ENCODE measurements around the gene VIL1. TPM values are rescaled to one million over a fixed set of nuclear protein-coding genes. Genes with fewer than 3 reads are reported as not detected.

Gene VIL1
- polyA plus RNA-seq, 3 donors = not detected

DNA sequence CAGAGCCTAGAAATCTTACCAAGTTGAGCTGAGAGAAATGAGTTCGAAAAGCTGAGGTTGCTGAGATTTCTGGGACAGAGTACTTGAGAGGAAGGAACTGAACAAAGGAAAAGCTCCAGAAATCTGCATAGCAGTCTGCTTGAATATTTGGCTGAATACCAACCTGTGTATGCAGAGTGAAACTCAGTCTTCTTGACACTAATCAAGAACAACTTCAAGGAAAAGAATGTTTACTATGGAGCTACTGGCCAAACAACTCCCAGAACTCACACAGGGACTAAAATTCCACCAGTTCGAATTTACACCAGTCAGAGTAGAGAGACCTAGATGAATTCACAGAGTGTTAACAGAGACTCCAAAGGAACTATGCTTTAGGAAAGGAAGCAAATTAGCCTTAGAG lies 82.7 kb downstream of the VIL1 start:
- H2AFZ ChIP-seq (ENCODE audit: insufficient read depth, low read depth, low read length, poor library complexity, severe bottlenecking) = no peak overlapping the region
- no peak overlapping the region for H3K27ac Mint-ChIP-seq
- H3K4me3 Mint-ChIP-seq = no peak overlapping the region
- no peaks in the 10 kb centered on the region for H3K9me3 Mint-ChIP-seq
- H3K4me2 ChIP-seq (replicated peaks; ENCODE audit: extremely low read depth, low read length, poor library complexity, severe bottlenecking) = no peak overlapping the region
- intact Hi-C loops (cut with micrococcal nuclease) = no loop called here
- DNase-seq = no peak
- peak overlapping the region in 1 of 2 donors; percentile 34 for H3K27ac ChIP-seq (ENCODE audit: low read depth in 1 of 2, low read length in 2 of 2)
- no peaks in the 10 kb centered on the region for H4K20me1 ChIP-seq (ENCODE audit: insufficient read depth, low read length)
- no peak overlapping the region for H3K4me3 ChIP-seq (replicated peaks in 1 of 3; ENCODE audit: low read depth in 2 of 3, low read length in 3 of 3)
- H3K27me3 Mint-ChIP-seq (ENCODE audit: low read depth in 3 of 3) = peaks cover 0 to 1% (median 0%) of the 10 kb centered on the region in 3 donors
- TF ChIP-seq, protein P1, sequence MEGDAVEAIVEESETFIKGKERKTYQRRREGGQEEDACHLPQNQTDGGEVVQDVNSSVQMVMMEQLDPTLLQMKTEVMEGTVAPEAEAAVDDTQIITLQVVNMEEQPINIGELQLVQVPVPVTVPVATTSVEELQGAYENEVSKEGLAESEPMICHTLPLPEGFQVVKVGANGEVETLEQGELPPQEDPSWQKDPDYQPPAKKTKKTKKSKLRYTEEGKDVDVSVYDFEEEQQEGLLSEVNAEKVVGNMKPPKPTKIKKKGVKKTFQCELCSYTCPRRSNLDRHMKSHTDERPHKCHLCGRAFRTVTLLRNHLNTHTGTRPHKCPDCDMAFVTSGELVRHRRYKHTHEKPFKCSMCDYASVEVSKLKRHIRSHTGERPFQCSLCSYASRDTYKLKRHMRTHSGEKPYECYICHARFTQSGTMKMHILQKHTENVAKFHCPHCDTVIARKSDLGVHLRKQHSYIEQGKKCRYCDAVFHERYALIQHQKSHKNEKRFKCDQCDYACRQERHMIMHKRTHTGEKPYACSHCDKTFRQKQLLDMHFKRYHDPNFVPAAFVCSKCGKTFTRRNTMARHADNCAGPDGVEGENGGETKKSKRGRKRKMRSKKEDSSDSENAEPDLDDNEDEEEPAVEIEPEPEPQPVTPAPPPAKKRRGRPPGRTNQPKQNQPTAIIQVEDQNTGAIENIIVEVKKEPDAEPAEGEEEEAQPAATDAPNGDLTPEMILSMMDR (IDR thresholded peaks at IDR 0.05) = no peak
- H3K9me3 ChIP-seq (replicated peaks in 1 of 2; ENCODE audit: control insufficient read depth in 1 of 2, insufficient read depth in 1 of 2, low read length in 2 of 2) = no peaks in the 10 kb centered on the region
- H3K9ac ChIP-seq (ENCODE audit: insufficient read depth, low read length, poor library complexity, severe bottlenecking) = no peak overlapping the region
- H3K4me1 ChIP-seq (ENCODE audit: control insufficient read depth in 1 of 2, insufficient read depth in 2 of 2, low read length in 2 of 2) = no peaks in the 10 kb centered on the region
- peaks cover 19 to 58% of the 10 kb centered on the region in 2 donors for H3K36me3 ChIP-seq (replicated peaks in 1 of 2; ENCODE audit: control insufficient read depth in 1 of 2, insufficient read depth in 2 of 2, low read length in 2 of 2)
- 80% methylated on average over 1 of the region's 2 CpGs for WGBS (ENCODE audit: insufficient coverage)
- no peaks in the 10 kb centered on the region for H3K27me3 ChIP-seq (ENCODE audit: control insufficient read depth in 2 of 2, insufficient read depth in 2 of 2, low read length in 2 of 2)
- no peaks in the 10 kb centered on the region for H3K79me2 ChIP-seq (ENCODE audit: insufficient read depth, low read length)
- H3K4me1 Mint-ChIP-seq = peaks cover 2% of the 10 kb centered on the region
- peaks cover 43 to 66% of the 10 kb centered on the region in 2 donors for H3K36me3 Mint-ChIP-seq

Small RNA genes lying within 50 kb of the gene (small RNA-seq; reads per million reads assigned to genes)
- gene MIR26B (ENCODE audit: insufficient read length, low read depth) = 1,576 reads per million, percentile 99 among the genes with 10 or more reads in this experiment

Other genes with a start within 250 kb of the VIL1 start
- 1,000 to 10,000 TPM in 2 of 3 donors, 100 to 1,000 TPM in 1; 640 to 1,227 (median 1,162) TPM for gene ARPC2, start 201.9 kb upstream of the VIL1 start, polyA plus RNA-seq
- 100 to 1,000 TPM in 2 of 3 donors, 10 to 100 TPM in 1; 26.0 to 181 (median 143) TPM for gene GPBAR1, start 158.1 kb upstream of the VIL1 start, polyA plus RNA-seq
- gene AAMP, start 149.0 kb upstream of the VIL1 start, polyA plus RNA-seq = 100 to 1,000 TPM in 1 of 3 donors, 10 to 100 TPM in 2; 90.8 to 108 (median 98.7) TPM
- gene PNKD, start 148.6 kb upstream of the VIL1 start, polyA plus RNA-seq = 10 to 100 TPM; 79.8 to 92.0 (median 88.2) TPM
- gene TMBIM1, start 126.6 kb upstream of the VIL1 start, polyA plus RNA-seq = 100 to 1,000 TPM; 101 to 139 (median 129) TPM
- gene CATIP, start 62.3 kb upstream of the VIL1 start, polyA plus RNA-seq = 1 to 10 TPM; 1.8 to 5.5 (median 2.9) TPM
- 1,000 to 10,000 TPM in 1 of 3 donors, 100 to 1,000 TPM in 2; 184 to 2,019 (median 352) TPM for gene SLC11A1, start 36.9 kb upstream of the VIL1 start, polyA plus RNA-seq
- 100 to 1,000 TPM in 1 of 3 donors, 10 to 100 TPM in 2; 46.4 to 258 (median 49.9) TPM for gene CTDSP1, start 19.3 kb upstream of the VIL1 start, polyA plus RNA-seq
- gene USP37, start 149.2 kb downstream of the VIL1 start, polyA plus RNA-seq = 1 to 10 TPM; 2.7 to 4.9 (median 2.7) TPM
- gene CNOT9, start 149.7 kb downstream of the VIL1 start, polyA plus RNA-seq = 10 to 100 TPM; 14.5 to 21.5 (median 18.4) TPM
- gene PLCD4, start 188.8 kb downstream of the VIL1 start, polyA plus RNA-seq = under 1 TPM in 2 of 3 donors, not detected in 1; 0.04 to 0.05 TPM
- 10 to 100 TPM in 1 of 3 donors, 1 to 10 TPM in 1, under 1 TPM in 1; 0.72 to 15.6 (median 3.3) TPM for gene ZNF142, start 240.5 kb downstream of the VIL1 start, polyA plus RNA-seq
- gene BCS1L, start 240.6 kb downstream of the VIL1 start, polyA plus RNA-seq = 10 to 100 TPM; 10.5 to 42.9 (median 12.3) TPM